HepG2 (cell line): ENCODE measurements around the gene ANKRD49. TPM values are rescaled to one million over a fixed set of nuclear protein-coding genes. Genes with fewer than 3 reads are reported as not detected.
A peak's percentile ranks its signal among the peaks of the same experiment; 100 is the strongest.

Experiments used
- CBFB ChIP-seq: sonication (generic); formaldehyde crosslinking; IDR thresholded peaks from 2 replicates; pipeline ENCODE4 v1.4.0; 2020; ENCODE audit warnings: missing genetic modification reagents
- CBX5 ChIP-seq: sonication (generic); formaldehyde crosslinking; IDR thresholded peaks from 2 replicates; pipeline ENCODE4 v1.4.0; 2020; ENCODE audit warnings: missing genetic modification reagents, borderline replicate concordance
- ELF1 ChIP-seq: sonication (generic); formaldehyde crosslinking; IDR thresholded peaks from 2 replicates; pipeline ENCODE4 v1.4.0; 2020; ENCODE audit warnings: missing genetic modification reagents
- HNF1A ChIP-seq, 2 experiments: sonication (generic) in 1 of 2; formaldehyde crosslinking in 1 of 2; IDR thresholded peaks; 2 replicates each; pipeline versions ENCODE4 v1.4.0 to v1.6.1; 2016 to 2020; ENCODE audit warnings: borderline replicate concordance in 1 of 2, low read depth in 1 of 2, mild to moderate bottlenecking in 1 of 2, missing genetic modification reagents in 1 of 2
- MAFK ChIP-seq, 2 experiments: IDR thresholded peaks in 1 of 2; conservative IDR thresholded peaks in 1 of 2; 2 replicates each; pipeline ENCODE4 v1.6.1; 2011; ENCODE audit warnings: improper control_type of control experiment in 2 of 2, low read length in 2 of 2
- SRSF4 ChIP-seq: fragments of 200-400 bp; formaldehyde crosslinking; IDR thresholded peaks from one replicate; pipeline ENCODE4 v1.6.1; 2018; ENCODE audit warnings: mild to moderate bottlenecking, low read depth, low read length, moderate library complexity; ENCODE audit not compliant: poor library complexity, severe bottlenecking
- TFE3 ChIP-seq: IDR thresholded peaks from 2 replicates; pipeline ENCODE4 v1.6.1; 2016
- ZBTB21 ChIP-seq: sonication (generic); formaldehyde crosslinking; IDR thresholded peaks from 2 replicates; pipeline ENCODE4 v1.4.0; 2020; ENCODE audit warnings: missing genetic modification reagents
- ZBTB26 ChIP-seq: IDR thresholded peaks from 2 replicates; pipeline ENCODE4 v1.6.1; 2016; ENCODE audit warnings: missing compliant biosample characterization, missing genetic modification reagents, borderline replicate concordance
- ZIK1 ChIP-seq: sonication (generic); formaldehyde crosslinking; IDR thresholded peaks from 2 replicates; pipeline ENCODE4 v1.5.0; 2020; ENCODE audit warnings: mild to moderate bottlenecking, low read depth, missing genetic modification reagents, borderline replicate concordance
- ZKSCAN1 ChIP-seq: fragments of 150-350 bp; IDR thresholded peaks from 2 replicates; pipeline ENCODE4 v1.6.1; 2014; ENCODE audit warnings: low read length
- ZNF337 ChIP-seq: sonication (generic); formaldehyde crosslinking; IDR thresholded peaks from 2 replicates; pipeline ENCODE4 v1.5.1; 2020; ENCODE audit warnings: missing genetic modification reagents, low read depth, mild to moderate bottlenecking, borderline replicate concordance
- ZNF547 ChIP-seq: sonication (generic); formaldehyde crosslinking; IDR thresholded peaks from 2 replicates; pipeline ENCODE4 v1.5.1; 2020; ENCODE audit warnings: mild to moderate bottlenecking, missing genetic modification reagents
- ZNF768 ChIP-seq: sonication (generic); formaldehyde crosslinking; IDR thresholded peaks from 2 replicates; pipeline ENCODE4 v1.4.0; 2020; ENCODE audit warnings: missing genetic modification reagents
- ZNF775 ChIP-seq: sonication (generic); formaldehyde crosslinking; IDR thresholded peaks from 2 replicates; pipeline ENCODE4 v1.4.0; 2020; ENCODE audit warnings: missing genetic modification reagents, mild to moderate bottlenecking, moderate library complexity, borderline replicate concordance
- polyA plus RNA-seq, 8 experiments: library from polyadenylated mRNA; depleted of rRNA in 3 of 8; stranded (reverse) in 7 of 8; unstranded in 1 of 8; fragments of >200 nt; fragmentation: Illumina TruSeq in 4 of 8; extraction: Trizol in 4 of 8; gene quantifications; 2 replicates each; pipeline versions ENCODE4 v1.2.1 to v1.2.3, GENCODE V29; 2011 to 2016; ENCODE audit warnings: low read depth in 4 of 8, missing spikeins in 1 of 8, mixed read lengths in 1 of 8; ENCODE audit not compliant: insufficient read depth in 1 of 8
- total RNA-seq, 5 experiments: library from RNA; depleted of rRNA; stranded (reverse); fragments of >200 nt; fragmentation: Illumina TruSeq; extraction: Trizol; gene quantifications; 2 replicates each; pipeline ENCODE4 v1.2.3, GENCODE V29; 2016; ENCODE audit warnings: low read depth in 1 of 5

ANKRD49 gene
- total and polyA plus RNA-seq, 2 of the 13 experiments (the other 11 are each of a cell fraction or from before 2014, with no cell fraction given) = 14.2 to 14.3 TPM

- TF ChIP-seq ZNF775 (CRISPR knock-in tag) (no peak), ZBTB26 (CRISPR knock-in tag) (no peak), ELF1 (0 out of 2 replicates have a peak, but pooled peaks have one; percentile 12), ZNF337 (CRISPR knock-in tag) (no peak), ZBTB21 (CRISPR knock-in tag) (no peak), CBFB (CRISPR knock-in tag) (no peak), HNF1A (IDR thresholded peaks at IDR 0.05; ENCODE audit: low read depth) (no peak), HNF1A (CRISPR knock-in tag; IDR thresholded peaks at IDR 0.05; ENCODE audit: borderline replicate concordance) (no peak), ZKSCAN1 (no peak), MAFK (conservative IDR thresholded peaks at IDR 0.05 in 1 of 2, IDR thresholded peaks at IDR 0.05 in 1 of 2; ENCODE audit: low read length in 2 of 2) (no peak), TFE3 (0 out of 2 replicates have a peak, but pooled peaks have one; percentile 7), ZNF768 (CRISPR knock-in tag) (peak; percentile 21; the same call in 1 of the 2 replicates), SRSF4 (no peak), ZNF547 (CRISPR knock-in tag) (no peak), CBX5 (CRISPR knock-in tag) (no peak), ZIK1 (CRISPR knock-in tag) (no peak)
Observed at GRCh38 chr11:94543695-94544645, 50.2 kb downstream of the ANKRD49 start, which contains the start of gene FUT4 (continued).
